Nephron (organoid): Measurements from ENCODE around the gene KSR1.
"Not testable (repeated sequence)": the region's sequence is repeated elsewhere in the genome, so short reads cannot be mapped to it uniquely, and the experiment has no call there.

Experiments
- H3K27ac Mint-ChIP-seq, 3 experiments: 2 replicates each; pipeline ENCODE4 v1.8.0; 2020; ENCODE audit warnings: mixed read lengths in 3 of 3, mild to moderate bottlenecking in 2 of 3, moderate library complexity in 1 of 3
- H3K27me3 Mint-ChIP-seq: 2 replicates; pipeline ENCODE4 v1.8.0; 2021; ENCODE audit warnings: low read depth, mild to moderate bottlenecking, moderate library complexity, mixed read lengths
- H3K36me3 Mint-ChIP-seq: 2 replicates; pipeline ENCODE4 v1.8.0; 2020; ENCODE audit warnings: low read depth, mixed read lengths
- H3K4me1 Mint-ChIP-seq: 2 replicates; pipeline ENCODE4 v1.8.0; 2020; ENCODE audit warnings: mixed read lengths
- H3K4me3 Mint-ChIP-seq, 3 experiments: 2 replicates each; pipeline ENCODE4 v1.8.0; 2020; ENCODE audit warnings: mild to moderate bottlenecking in 3 of 3, mixed read lengths in 3 of 3, moderate library complexity in 2 of 3
- H3K9me3 Mint-ChIP-seq: 2 replicates; pipeline ENCODE4 v1.8.0; 2020; ENCODE audit warnings: mixed read lengths
- CTCF ChIP-seq, 3 experiments: fragments of 200-600 bp; sonication (generic); IDR thresholded peaks; one replicate each; pipeline ENCODE4 v1.5.0; 2021; ENCODE audit warnings: antibody characterized with exemption in 3 of 3; ENCODE audit not compliant: unreplicated experiment in 3 of 3

The KSR1 gene

GRCh38 chr17:27627514-27627913 lies 171.3 kb downstream of the KSR1 start:
- Mint-ChIP-seq H3K4me3 (no peak overlapping the region), H3K4me1 (peaks cover 6% of the 10 kb centered on the region), H3K36me3 (peaks cover 22% of the 10 kb centered on the region), H3K9me3 (no peaks in the 10 kb centered on the region), H3K27ac (no peak overlapping the region), H3K27me3 (no peaks in the 10 kb centered on the region)
- no peak for TF ChIP-seq CTCF (IDR thresholded peaks at IDR 0.05; ENCODE audit: unreplicated experiment in 3 of 3)

GRCh38 chr17:27628376-27628775 lies 172.1 kb downstream of the KSR1 start:
- Mint-ChIP-seq H3K4me1 (peaks cover 11% of the 10 kb centered on the region), H3K27me3 (no peaks in the 10 kb centered on the region), H3K27ac (no peak overlapping the region), H3K36me3 (peaks cover 16% of the 10 kb centered on the region), H3K4me3 (no peak overlapping the region), H3K9me3 (no peaks in the 10 kb centered on the region)
- no peak for TF ChIP-seq CTCF (IDR thresholded peaks at IDR 0.05; ENCODE audit: unreplicated experiment in 3 of 3)

- not testable (repeated sequence) for H3K4me3 Mint-ChIP-seq, H3K27me3 Mint-ChIP-seq, H3K27ac Mint-ChIP-seq, H3K9me3 Mint-ChIP-seq, H3K4me1 Mint-ChIP-seq
- peaks cover 12% of the 10 kb centered on the region for H3K36me3 Mint-ChIP-seq
Observed at GRCh38 chr17:27629260-27629659, 173.0 kb downstream of the KSR1 start.

GRCh38 chr17:27630607-27631410 lies 174.6 kb downstream of the KSR1 start, which contains the start of gene LGALS9:
Gene LGALS9 (plus strand): TSS chr17:27631188. CDS start chr17:27631266, 78 bp downstream.
- TF ChIP-seq CTCF (IDR thresholded peaks at IDR 0.05; ENCODE audit: unreplicated experiment in 3 of 3) = no peak
- Mint-ChIP-seq H3K27me3 (no peaks in the 10 kb centered on the region), H3K9me3 (no peaks in the 10 kb centered on the region), H3K4me3 (no peak within 1 kb of the TSS), H3K27ac (peak within 1 kb of the TSS in 2 of 3 experiments; percentile 54 to 63), H3K36me3 (peaks cover 10% of the 10 kb centered on the region), H3K4me1 (peaks cover 21% of the 10 kb centered on the region)

GRCh38 chr17:27631411-27631760 lies 175.1 kb downstream of the KSR1 start:
- H3K27me3 Mint-ChIP-seq = no peaks in the 10 kb centered on the region
- no peak overlapping the region for H3K4me3 Mint-ChIP-seq
- no peaks in the 10 kb centered on the region for H3K9me3 Mint-ChIP-seq
- no peak for TF ChIP-seq CTCF (IDR thresholded peaks at IDR 0.05; ENCODE audit: unreplicated experiment in 3 of 3)
- peak overlapping the region in 2 of 3 experiments; percentile 54 to 63 for H3K27ac Mint-ChIP-seq
- H3K36me3 Mint-ChIP-seq = peaks cover 8% of the 10 kb centered on the region
- H3K4me1 Mint-ChIP-seq = peaks cover 21% of the 10 kb centered on the region

- Mint-ChIP-seq H3K9me3 (no peaks in the 10 kb centered on the region), H3K36me3 (peaks cover under 1% of the 10 kb centered on the region), H3K4me1 (peaks cover 21% of the 10 kb centered on the region), H3K4me3 (no peak overlapping the region), H3K27me3 (no peaks in the 10 kb centered on the region), H3K27ac (peak overlapping the region in 2 of 3 experiments; percentile 78 to 79)
- TF ChIP-seq CTCF (IDR thresholded peaks at IDR 0.05; ENCODE audit: unreplicated experiment in 3 of 3) = no peak
Observed at GRCh38 chr17:27631897-27632725, 175.9 kb downstream of the KSR1 start.

GRCh38 chr17:27632766-27633165 lies 176.5 kb downstream of the KSR1 start:
- not testable (repeated sequence) for H3K27me3 Mint-ChIP-seq, H3K9me3 Mint-ChIP-seq

More at GRCh38 chr17:27632766-27633165, 176.5 kb downstream of the KSR1 start:
- H3K4me3 Mint-ChIP-seq, H3K36me3 Mint-ChIP-seq: not testable (repeated sequence)
- Mint-ChIP-seq H3K27ac (peak overlapping the region in 2 of 3 experiments; percentile 78 to 79), H3K4me1 (peaks cover 21% of the 10 kb centered on the region)
